ENCODE results near the gene DUS3L. TPM values are rescaled to one million over a fixed set of nuclear protein-coding genes. Genes with fewer than 3 reads are reported as not detected.

The DUS3L gene
- 100 to 1,000 TPM; 113 to 116 TPM for total RNA-seq
- polyA plus RNA-seq: 10 to 100 TPM; 26.3 to 43.2 (median 41.1) TPM
- 35.6 to 141 (median 45.8) reads per million in 6 experiments for total RNA-seq

- Mint-ChIP-seq H3K36me3 (peaks cover 4 to 36% (median 12%) of the 10 kb centered on the region in 3 donors), H3K27ac (peak within 1 kb of the TSS; percentile 99 to 100 (median 100))
- POLR2A ChIA-PET: interaction anchor here (0.7 to 2.9 kb wide), 12 partner anchors 13 to 1066 kb away, joined by 3 to 19 read pairs (median 4); partner anchors contain the start of genes CATSPERD, GPR108, LONP1 and NDUFA11
Measured at GRCh38 chr19:5790559-5791520, at the start of gene DUS3L. Gene DUS3L (minus strand): TSS chr19:5791163. CDS start chr19:5791141, 22 bp downstream.

GRCh38 chr19:5839065-5840017, 48.4 kb upstream of the DUS3L start, which contains the start of gene FUT6:
Gene FUT6 (minus strand): TSS chr19:5839702. CDS start chr19:5832567, 7,135 bp downstream.
- Mint-ChIP-seq H3K27ac (peak within 1 kb of the TSS in 1 of 10 donors; percentile 83), H3K9me3 (no peaks in the 10 kb centered on the region), H3K36me3 (no peaks in the 10 kb centered on the region), H3K27me3 (peaks cover 0 to 13% (median 0%) of the 10 kb centered on the region in 5 donors), H3K4me1 (peaks cover 4 to 21% (median 14%) of the 10 kb centered on the region in 4 donors), H3K4me3 (peak within 1 kb of the TSS in 2 of 10 donors; percentile 19 to 45)
- ATAC-seq (no peak), DNase-seq (no peak)
- POLR2A ChIA-PET: interaction anchor here (2.8 kb wide), 1 partner anchor 11 kb away, joined by 13 read pairs; no protein-coding TSS in a partner anchor

More at GRCh38 chr19:5790559-5791520, at the start of gene DUS3L:
- Mint-ChIP-seq H3K4me1 (peaks cover 13 to 21% (median 16%) of the 10 kb centered on the region in 4 donors), H3K9me3 (peaks cover 0 to 3% (median 0%) of the 10 kb centered on the region in 9 donors), H3K27me3 (peaks cover 0 to 2% (median 0%) of the 10 kb centered on the region in 5 donors), H3K4me3 (peak within 1 kb of the TSS; percentile 92 to 100 (median 99))
- ATAC-seq (peak; percentile 92 to 93), DNase-seq (peak; percentile 90 to 98 (median 95))

- no peaks in the 10 kb centered on the region for H3K9me3 Mint-ChIP-seq
- H3K27ac Mint-ChIP-seq: peak overlapping the region in 3 of 10 donors; percentile 73 to 91 (median 83)
- POLR2A ChIA-PET: interaction anchor here (2.8 kb wide), 1 partner anchor 10 kb away, joined by 13 read pairs; no protein-coding TSS in a partner anchor
Measured at GRCh38 chr19:5838353-5839064, 47.5 kb upstream of the DUS3L start.

GRCh38 chr19:5837761-5838352, 46.9 kb upstream of the DUS3L start:
- peaks cover 0 to 15% (median 0%) of the 10 kb centered on the region in 5 donors for H3K27me3 Mint-ChIP-seq
- H3K9me3 Mint-ChIP-seq: no peaks in the 10 kb centered on the region
- no peak for DNase-seq
- peaks cover 4 to 21% (median 14%) of the 10 kb centered on the region in 4 donors for H3K4me1 Mint-ChIP-seq
- H3K4me3 Mint-ChIP-seq: peak overlapping the region in 4 of 10 donors; percentile 4 to 45 (median 31)
- POLR2A ChIA-PET: interaction anchor here (2.8 kb wide), 1 partner anchor 9 kb away, joined by 13 read pairs; no protein-coding TSS in a partner anchor
- peak overlapping the region in 2 of 10 donors; percentile 73 to 91 for H3K27ac Mint-ChIP-seq
- ATAC-seq: no peak
- H3K36me3 Mint-ChIP-seq: no peaks in the 10 kb centered on the region

More at GRCh38 chr19:5838353-5839064, 47.5 kb upstream of the DUS3L start:
- Mint-ChIP-seq H3K4me3 (peak overlapping the region in 2 of 10 donors; percentile 19 to 45), H3K36me3 (no peaks in the 10 kb centered on the region), H3K27me3 (peaks cover 0 to 15% (median 0%) of the 10 kb centered on the region in 5 donors), H3K4me1 (peaks cover 4 to 21% (median 14%) of the 10 kb centered on the region in 4 donors)
- no peak for ATAC-seq
- no peak for DNase-seq

- no peaks in the 10 kb centered on the region for H3K9me3 Mint-ChIP-seq
- peak overlapping the region in 1 of 10 donors; percentile 40 for H3K27ac Mint-ChIP-seq
- POLR2A ChIA-PET: no interaction called here
- no peak overlapping the region for H3K4me3 Mint-ChIP-seq
- no peaks in the 10 kb centered on the region for H3K36me3 Mint-ChIP-seq
- DNase-seq (no peak), ATAC-seq (no peak)
- H3K27me3 Mint-ChIP-seq: peaks cover 0 to 9% (median 0%) of the 10 kb centered on the region in 5 donors
- peaks cover 3 to 11% (median 8%) of the 10 kb centered on the region in 4 donors for H3K4me1 Mint-ChIP-seq
Measured at GRCh38 chr19:5832527-5833216, 41.7 kb upstream of the DUS3L start.

- no peak overlapping the region for H3K4me3 Mint-ChIP-seq
- POLR2A ChIA-PET: no interaction called here
- peak overlapping the region in 1 of 10 donors; percentile 17 for H3K27ac Mint-ChIP-seq
- no peaks in the 10 kb centered on the region for H3K36me3 Mint-ChIP-seq
- no peak for ATAC-seq
- peaks cover 6 to 15% (median 11%) of the 10 kb centered on the region in 4 donors for H3K4me1 Mint-ChIP-seq
- no peaks in the 10 kb centered on the region for H3K9me3 Mint-ChIP-seq
- no peak for DNase-seq
- H3K27me3 Mint-ChIP-seq: peaks cover 0 to 5% (median 0%) of the 10 kb centered on the region in 5 donors
Measured at GRCh38 chr19:5832061-5832460, 41.1 kb upstream of the DUS3L start.

GRCh38 chr19:5831159-5831558, 40.2 kb upstream of the DUS3L start:
- no peaks in the 10 kb centered on the region for H3K36me3 Mint-ChIP-seq
- no peak for ATAC-seq
- H3K9me3 Mint-ChIP-seq: no peaks in the 10 kb centered on the region
- H3K27me3 Mint-ChIP-seq: peaks cover 0 to 2% (median 0%) of the 10 kb centered on the region in 5 donors
- peaks cover 10 to 21% (median 19%) of the 10 kb centered on the region in 4 donors for H3K4me1 Mint-ChIP-seq
- no peak for DNase-seq
- no peak overlapping the region for H3K27ac Mint-ChIP-seq
- H3K4me3 Mint-ChIP-seq: no peak overlapping the region
- POLR2A ChIA-PET: no interaction called here

- Mint-ChIP-seq H3K27ac (peak overlapping the region in 7 of 10 donors; percentile 15 to 74 (median 48)), H3K4me1 (peaks cover 10 to 22% (median 19%) of the 10 kb centered on the region in 4 donors), H3K27me3 (peaks cover 0 to 2% (median 0%) of the 10 kb centered on the region in 5 donors), H3K9me3 (no peaks in the 10 kb centered on the region), H3K36me3 (no peaks in the 10 kb centered on the region), H3K4me3 (peak overlapping the region in 9 of 10 donors; percentile 15 to 98 (median 56))
- POLR2A ChIA-PET: interaction anchor here (0.6 to 3.2 kb wide), 3 partner anchors 9 to 130 kb away, joined by 4 to 71 read pairs (median 13); partner anchors contain the start of genes FUT6, NDUFA11 and VMAC
- DNase-seq: no peak
- no peak for ATAC-seq
Measured at GRCh38 chr19:5829567-5830310, 38.8 kb upstream of the DUS3L start.

- Mint-ChIP-seq H3K4me1 (peaks cover 10 to 22% (median 19%) of the 10 kb centered on the region in 4 donors), H3K27ac (peak overlapping the region; percentile 94 to 100 (median 98)), H3K4me3 (peak overlapping the region; percentile 93 to 100 (median 97)), H3K27me3 (peaks cover 0 to 2% (median 0%) of the 10 kb centered on the region in 5 donors), H3K9me3 (no peaks in the 10 kb centered on the region), H3K36me3 (no peaks in the 10 kb centered on the region)
- DNase-seq (peak in 3 of 10 donors; percentile 23 to 42 (median 36)), ATAC-seq (no peak)
- POLR2A ChIA-PET: interaction anchor here (1.1 to 3.2 kb wide), 17 partner anchors 10 to 206 kb away, joined by 3 to 71 read pairs (median 10); partner anchors contain the start of genes CATSPERD, DUS3L, FUT6 and LONP1
Measured at GRCh38 chr19:5828661-5829566, 38.0 kb upstream of the DUS3L start.
